HUES6 (cell line): ENCODE measurements around the gene CELF5.
"Not testable (repeated sequence)": the region's sequence is repeated elsewhere in the genome, so short reads cannot be mapped to it uniquely, and the experiment has no call there.

Experiments
- H3K27ac ChIP-seq: 2 replicates; pipeline ENCODE4 v1.7.0; 2013; ENCODE audit warnings: low read depth, mild to moderate bottlenecking, low read length, inconsistent platforms
- H3K27me3 ChIP-seq: 2 replicates; pipeline ENCODE4 v1.6.1; 2013; ENCODE audit warnings: low read length; ENCODE audit not compliant: control insufficient read depth, insufficient read depth
- H3K36me3 ChIP-seq: 2 replicates; pipeline ENCODE4 v1.6.1; 2013; ENCODE audit warnings: low read length; ENCODE audit not compliant: control insufficient read depth, insufficient read depth
- H3K4me1 ChIP-seq: 2 replicates; pipeline ENCODE4 v1.6.1; 2013; ENCODE audit warnings: low read length; ENCODE audit not compliant: control insufficient read depth, insufficient read depth
- H3K4me3 ChIP-seq: 2 replicates; pipeline ENCODE4 v1.5.1; 2013; ENCODE audit warnings: low read depth, low read length
- H3K9ac ChIP-seq: one replicate; pipeline ENCODE4 v1.6.1; 2013; ENCODE audit warnings: mild to moderate bottlenecking, low read length
- H3K9me3 ChIP-seq: 2 replicates; pipeline ENCODE4 v1.6.1; 2013; ENCODE audit warnings: low read depth, low read length; ENCODE audit not compliant: control insufficient read depth, insufficient read depth

Gene CELF5

GRCh38 chr19:3342246-3342645 is 117.8 kb downstream of the CELF5 start:
- H3K27ac ChIP-seq = no peak overlapping the region
- H3K9ac ChIP-seq = no peak overlapping the region

GRCh38 chr19:3342962-3343361 is 118.5 kb downstream of the CELF5 start:
- H3K9me3 ChIP-seq, H3K27ac ChIP-seq, H3K4me3 ChIP-seq, H3K9ac ChIP-seq, H3K4me1 ChIP-seq, H3K36me3 ChIP-seq: not testable (repeated sequence)
- H3K27me3 ChIP-seq = peaks cover 40% of the 10 kb centered on the region

More at GRCh38 chr19:3342246-3342645, 117.8 kb downstream of the CELF5 start:
- no peaks in the 10 kb centered on the region for H3K36me3 ChIP-seq
- no peaks in the 10 kb centered on the region for H3K9me3 ChIP-seq
- no peaks in the 10 kb centered on the region for H3K4me1 ChIP-seq
- no peak overlapping the region for H3K4me3 ChIP-seq
- H3K27me3 ChIP-seq = peaks cover 37% of the 10 kb centered on the region

- Histone ChIP-seq H3K36me3 (no peaks in the 10 kb centered on the region), H3K9ac (no peak overlapping the region), H3K27me3 (peaks cover 48% of the 10 kb centered on the region), H3K4me1 (no peaks in the 10 kb centered on the region), H3K9me3 (no peaks in the 10 kb centered on the region), H3K4me3 (no peak overlapping the region), H3K27ac (no peak overlapping the region)
Observed at GRCh38 chr19:3343619-3344502, 119.4 kb downstream of the CELF5 start.

GRCh38 chr19:3344608-3345598 is 120.4 kb downstream of the CELF5 start:
- Histone ChIP-seq H3K4me1 (no peaks in the 10 kb centered on the region), H3K27me3 (peaks cover 54% of the 10 kb centered on the region), H3K9me3 (no peaks in the 10 kb centered on the region), H3K9ac (no peak overlapping the region), H3K4me3 (no peak overlapping the region), H3K27ac (no peak overlapping the region), H3K36me3 (no peaks in the 10 kb centered on the region)

GRCh38 chr19:3345850-3346460 is 121.5 kb downstream of the CELF5 start:
- Histone ChIP-seq H3K9me3 (no peaks in the 10 kb centered on the region), H3K36me3 (no peaks in the 10 kb centered on the region), H3K27ac (no peak overlapping the region), H3K4me3 (no peak overlapping the region), H3K9ac (no peak overlapping the region), H3K27me3 (peaks cover 59% of the 10 kb centered on the region), H3K4me1 (no peaks in the 10 kb centered on the region)
